ENCODE data around the gene SZRD1. TPM values are rescaled to one million over a fixed set of nuclear protein-coding genes. Genes with fewer than 3 reads are reported as not detected.
A peak's percentile ranks its signal among the peaks of the same experiment; 100 is the strongest.

The SZRD1 gene
- total and polyA plus RNA-seq, 2 of the 8 experiments (the other 6 are each of a cell fraction or from before 2014, with no cell fraction given): 97.8 to 108 TPM

DNA sequence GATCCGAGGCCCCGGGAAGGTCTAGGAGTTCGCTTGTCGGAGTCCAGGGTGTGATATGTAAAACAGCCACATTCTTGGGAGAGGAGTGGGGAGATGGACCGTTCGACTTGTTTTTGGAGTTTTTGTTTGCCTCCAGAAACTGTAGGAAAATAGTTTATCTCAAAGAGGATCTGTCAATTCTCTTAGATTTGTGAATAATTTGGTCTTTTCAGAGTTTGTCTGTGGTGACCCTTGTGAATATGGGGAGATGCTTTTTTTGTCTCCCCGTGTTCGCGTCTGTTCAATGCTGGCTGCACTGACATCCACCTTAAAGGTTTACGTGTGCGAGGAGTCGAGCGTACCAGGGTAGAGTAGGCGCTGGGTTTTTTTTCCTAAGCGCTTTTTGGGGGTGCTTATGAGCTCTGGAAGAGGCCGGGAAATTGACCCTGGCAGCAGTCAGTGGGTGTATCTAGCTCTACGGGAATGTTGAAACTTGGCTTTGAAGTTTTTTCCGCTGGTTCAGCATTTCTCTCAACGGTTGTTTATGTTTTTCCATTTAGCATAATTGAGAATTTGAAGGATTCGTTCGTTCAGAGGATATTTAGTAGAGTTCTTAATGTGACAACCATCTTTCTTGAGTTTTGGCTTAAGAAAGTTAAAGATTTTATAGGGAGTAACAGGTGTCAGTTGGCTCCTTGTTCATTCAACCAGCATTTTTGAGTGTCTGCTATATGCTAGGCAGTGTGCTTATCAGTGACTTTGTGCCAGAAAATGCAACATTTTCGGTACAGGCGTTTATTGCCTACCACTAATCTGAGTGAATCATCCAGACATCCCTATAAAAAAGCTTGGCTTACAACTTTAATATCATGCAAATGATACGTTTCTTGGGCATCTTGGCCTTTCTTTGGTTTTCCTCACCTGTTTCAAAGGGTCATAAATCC lies 1.2 kb downstream of the SZRD1 start (continued):
- TF ChIP-seq SIN3A (conservative IDR thresholded peaks at IDR 0.05 in 1 of 2, IDR thresholded peaks at IDR 0.05 in 1 of 2; ENCODE audit: low read depth in 1 of 2, low read length in 2 of 2): no peak
- peak; percentile 70 for TF ChIP-seq MAFK (IDR thresholded peaks at IDR 0.05; ENCODE audit: low read depth, low read length)

Measured in H1 (cell line).